Ovary (tissue), 9 donors: ENCODE results near the gene STARD8. TPM values are rescaled to one million over a fixed set of nuclear protein-coding genes. Genes with fewer than 3 reads are reported as not detected.

ENCODE experiments used
- DNase-seq, 5 donors: peaks; one replicate each; pipeline ENCODE4 v3.0.0-alpha.2; 2019 to 2020
- H3K27ac ChIP-seq, 2 donors: fragments of 200-600 bp; one replicate each; pipeline versions ENCODE4 v1.5.1 to v1.8.0; 2019 to 2022
- H3K27me3 ChIP-seq: fragments of 200-600 bp; one replicate; pipeline ENCODE4 v1.8.0; 2022
- H3K36me3 ChIP-seq: fragments of 200-600 bp; sonication (generic); one replicate; pipeline ENCODE4 v1.5.1; 2019
- H3K4me1 ChIP-seq: one replicate; pipeline ENCODE4 v1.8.1; 2013; ENCODE audit warnings: mild to moderate bottlenecking, moderate library complexity; ENCODE audit not compliant: insufficient read depth
- H3K4me3 ChIP-seq: fragments of 200-600 bp; sonication (generic); one replicate; pipeline ENCODE4 v1.5.1; 2017
- H3K9me3 ChIP-seq, 2 donors: fragments of 200-600 bp in 1 of 2; sonication (generic) in 1 of 2; one replicate each; pipeline versions ENCODE4 v1.5.1 to v1.8.1; 2013 to 2019; ENCODE audit warnings: mild to moderate bottlenecking in 1 of 2, moderate library complexity in 1 of 2
- CTCF ChIP-seq, 3 donors: fragments of 450-650 bp in 2 of 3; fragments of 200-600 bp in 1 of 3; IDR thresholded peaks; one replicate each; pipeline versions ENCODE4 v1.5.1 to v1.8.0; 2016 to 2022; ENCODE audit warnings: antibody characterized with exemption in 3 of 3, mild to moderate bottlenecking in 1 of 3
- EP300 ChIP-seq: sonication (generic); formaldehyde crosslinking; IDR thresholded peaks from one replicate; pipeline ENCODE4 v1.6.1; 2017; ENCODE audit warnings: antibody characterized with exemption
- POLR2A ChIP-seq: fragments of 450-650 bp; IDR thresholded peaks from one replicate; pipeline ENCODE4 v1.6.1; 2017; ENCODE audit warnings: antibody characterized with exemption, mild to moderate bottlenecking, moderate library complexity
- WGBS, 3 donors: extraction: QIAGEN DNeasy Blood & Tissue Kit in 1 of 3; methylation state at CpG; one replicate each; pipeline versions ENCODE4 v1.1.5 to v1.1.7; 2013 to 2017; 5-methylcytosine and 5-hydroxymethylcytosine counted together
- intact Hi-C, 4 donors: fragments of 100-400 bp; cut with DNase I; formaldehyde crosslinking; loops; one replicate each; pipeline versions ENCODE4 v1.11.0 to v1.15.1; 2022 to 2023
- polyA plus RNA-seq, 2 donors: library from polyadenylated mRNA; stranded (reverse); fragments of 200-250 nt in 1 of 2; fragments of 350-450 nt in 1 of 2; fragmentation: Illumina TruSeq in 1 of 2; extraction: RNeasy Lipid Tissue Mini Kit (QIAGEN cat#74804) in 1 of 2; gene quantifications; one replicate each; pipeline ENCODE4 v1.2.3, GENCODE V29; 2013 to 2014
- total RNA-seq, 7 donors: library from RNA; depleted of rRNA in 2 of 7; stranded (reverse); fragments of >200 nt in 2 of 7; fragmentation: NEBNext Ultra II Directional in 3 of 7; extraction: Animal tissue kit (Norgen Biotek cat#: 25700) in 3 of 7; gene quantifications; one replicate each; pipeline versions ENCODE4 v1.1.0 to v1.2.4, GENCODE V29; 2016 to 2023
- donor health status: DM: no; HTN: no; CAD: no; lungs with moderate emphysema.
- donor health status: DM: no; HTN: no; CAD: no.
- donor health status: Bipolar disorder and iron deficiency.
- donor health status: DM: yes; HTN: yes; CAD: no.
- donor health status: DM: no; HTN: no; CAD: no.
- donor health status: DM: yes; HTN: yes; CAD: no.

STARD8 gene
- total and polyA plus RNA-seq, 9 donors = 2.3 to 7.8 (median 4.6) TPM

GRCh38 chrX:68669871-68670270 lies 22.4 kb downstream of the STARD8 start:
- H3K4me1 ChIP-seq = peaks cover 4% of the 10 kb centered on the region
- 69 to 70% (median 69%) methylated on average over 3 of the region's 3 CpGs for WGBS, 3 donors
- no peaks in the 10 kb centered on the region for H3K36me3 ChIP-seq
- TF ChIP-seq CTCF (IDR thresholded peaks at IDR 0.05) = no peak
- no peak for TF ChIP-seq EP300
- TF ChIP-seq POLR2A = no peak
- intact Hi-C loops = no loop called here
- no peak overlapping the region for H3K4me3 ChIP-seq
- DNase-seq = no peak
- H3K9me3 ChIP-seq = no peaks in the 10 kb centered on the region
- no peak overlapping the region for H3K27ac ChIP-seq
- H3K27me3 ChIP-seq = no peaks in the 10 kb centered on the region

- DNase-seq = no peak
- no peak overlapping the region for H3K27ac ChIP-seq
- peaks cover 4% of the 10 kb centered on the region for H3K4me1 ChIP-seq
- no peaks in the 10 kb centered on the region for H3K27me3 ChIP-seq
- intact Hi-C loops = no loop called here
- no peak overlapping the region for H3K4me3 ChIP-seq
- no peak for TF ChIP-seq CTCF (IDR thresholded peaks at IDR 0.05)
- no peak for TF ChIP-seq EP300
- TF ChIP-seq POLR2A = no peak
- no peaks in the 10 kb centered on the region for H3K9me3 ChIP-seq
- no peaks in the 10 kb centered on the region for H3K36me3 ChIP-seq
Observed at GRCh38 chrX:68671221-68671620, 23.8 kb downstream of the STARD8 start.

- Histone ChIP-seq H3K4me3 (no peak overlapping the region), H3K27ac (peak overlapping the region; percentile 30 to 38), H3K4me1 (peaks cover 4% of the 10 kb centered on the region), H3K36me3 (no peaks in the 10 kb centered on the region), H3K9me3 (no peaks in the 10 kb centered on the region), H3K27me3 (no peaks in the 10 kb centered on the region)
- intact Hi-C loops = no loop called here
- 26 to 44% (median 39%) methylated on average over 3 of the region's 3 CpGs for WGBS, 3 donors
- peak; percentile 40 to 74 (median 47) for DNase-seq
- no peak for TF ChIP-seq EP300
- TF ChIP-seq CTCF (IDR thresholded peaks at IDR 0.05) = no peak
- TF ChIP-seq POLR2A = no peak
Observed at GRCh38 chrX:68672581-68673318, 25.3 kb downstream of the STARD8 start.

- Histone ChIP-seq H3K4me1 (peaks cover 4% of the 10 kb centered on the region), H3K4me3 (no peak overlapping the region), H3K36me3 (no peaks in the 10 kb centered on the region), H3K27me3 (no peaks in the 10 kb centered on the region), H3K27ac (no peak overlapping the region), H3K9me3 (no peaks in the 10 kb centered on the region)
- 67 to 77% (median 69%) methylated on average over 4 of the region's 4 CpGs for WGBS, 3 donors
- intact Hi-C loops = no loop called here
- TF ChIP-seq POLR2A = no peak
- TF ChIP-seq CTCF (IDR thresholded peaks at IDR 0.05) = no peak
- TF ChIP-seq EP300 = no peak
- no peak for DNase-seq
Observed at GRCh38 chrX:68675571-68675970, 28.1 kb downstream of the STARD8 start.
